IMR-90 (cell line): ENCODE measurements around the gene HOXB8.

Source experiments
- BHLHE40 ChIP-seq: fragments of 150-350 bp; IDR thresholded peaks from 2 replicates; pipeline ENCODE4 v1.6.1; 2016; ENCODE audit warnings: mild to moderate bottlenecking, low read depth, low read length
- CEBPB ChIP-seq: IDR thresholded peaks from 2 replicates; pipeline ENCODE4 v1.6.1; 2012; ENCODE audit warnings: low read depth, low read length, improper control_type of control experiment
- CHD1 ChIP-seq: IDR thresholded peaks from 2 replicates; pipeline ENCODE4 v1.6.1; 2012; ENCODE audit warnings: low read depth, low read length, improper control_type of control experiment
- FOS ChIP-seq: fragments of 150-350 bp; IDR thresholded peaks from 2 replicates; pipeline ENCODE4 v1.6.1; 2016; ENCODE audit warnings: low read depth, low read length
- MAFK ChIP-seq: IDR thresholded peaks from 2 replicates; pipeline ENCODE4 v1.6.1; 2012; ENCODE audit warnings: low read depth, low read length, improper control_type of control experiment
- MAZ ChIP-seq: IDR thresholded peaks from 2 replicates; pipeline ENCODE4 v1.6.1; 2012; ENCODE audit warnings: low read depth, mild to moderate bottlenecking, low read length, improper control_type of control experiment, moderate library complexity, borderline replicate concordance
- MXI1 ChIP-seq: IDR thresholded peaks from 2 replicates; pipeline ENCODE4 v1.6.1; 2012; ENCODE audit warnings: low read depth, mild to moderate bottlenecking, low read length, moderate library complexity, borderline replicate concordance
- NFE2L2 ChIP-seq: fragments of 150-350 bp; IDR thresholded peaks from 2 replicates; pipeline ENCODE4 v1.6.1; 2016; ENCODE audit warnings: low read depth, mild to moderate bottlenecking, low read length
- POLR2A ChIP-seq: IDR thresholded peaks from 2 replicates; pipeline ENCODE4 v1.6.1; 2012; ENCODE audit warnings: mild to moderate bottlenecking, low read depth, low read length
- RAD21 ChIP-seq: IDR thresholded peaks from 2 replicates; pipeline ENCODE4 v1.6.1; 2012; ENCODE audit warnings: low read length, improper control_type of control experiment
- RCOR1 ChIP-seq: IDR thresholded peaks from 2 replicates; pipeline ENCODE4 v1.6.1; 2012; ENCODE audit warnings: mild to moderate bottlenecking, low read length, improper control_type of control experiment; ENCODE audit not compliant: insufficient replicate concordance
- SMC3 ChIP-seq: fragments of 150-350 bp; IDR thresholded peaks from 2 replicates; pipeline ENCODE4 v1.6.1; 2016; ENCODE audit warnings: low read depth, mild to moderate bottlenecking, antibody characterized with exemption, low read length, moderate library complexity
- USF2 ChIP-seq: fragments of 150-350 bp; IDR thresholded peaks from 2 replicates; pipeline ENCODE4 v1.6.1; 2017; ENCODE audit warnings: mild to moderate bottlenecking, antibody characterized with exemption, low read length, low read depth
- TF ChIP-seq, protein P1 (sequence below): conservative IDR thresholded peaks from 2 replicates; pipeline ENCODE4 v1.5.1; 2012; ENCODE audit warnings: mild to moderate bottlenecking, low read depth, low read length, improper control_type of control experiment

GRCh38 chr17:48567646-48568354 is 47.3 kb downstream of the HOXB8 start:
- TF ChIP-seq, protein P1, sequence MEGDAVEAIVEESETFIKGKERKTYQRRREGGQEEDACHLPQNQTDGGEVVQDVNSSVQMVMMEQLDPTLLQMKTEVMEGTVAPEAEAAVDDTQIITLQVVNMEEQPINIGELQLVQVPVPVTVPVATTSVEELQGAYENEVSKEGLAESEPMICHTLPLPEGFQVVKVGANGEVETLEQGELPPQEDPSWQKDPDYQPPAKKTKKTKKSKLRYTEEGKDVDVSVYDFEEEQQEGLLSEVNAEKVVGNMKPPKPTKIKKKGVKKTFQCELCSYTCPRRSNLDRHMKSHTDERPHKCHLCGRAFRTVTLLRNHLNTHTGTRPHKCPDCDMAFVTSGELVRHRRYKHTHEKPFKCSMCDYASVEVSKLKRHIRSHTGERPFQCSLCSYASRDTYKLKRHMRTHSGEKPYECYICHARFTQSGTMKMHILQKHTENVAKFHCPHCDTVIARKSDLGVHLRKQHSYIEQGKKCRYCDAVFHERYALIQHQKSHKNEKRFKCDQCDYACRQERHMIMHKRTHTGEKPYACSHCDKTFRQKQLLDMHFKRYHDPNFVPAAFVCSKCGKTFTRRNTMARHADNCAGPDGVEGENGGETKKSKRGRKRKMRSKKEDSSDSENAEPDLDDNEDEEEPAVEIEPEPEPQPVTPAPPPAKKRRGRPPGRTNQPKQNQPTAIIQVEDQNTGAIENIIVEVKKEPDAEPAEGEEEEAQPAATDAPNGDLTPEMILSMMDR = no peak
- no peak for TF ChIP-seq RCOR1
- TF ChIP-seq SMC3 = no peak
- no peak for TF ChIP-seq MAZ
- no peak for TF ChIP-seq CEBPB
- no peak for TF ChIP-seq USF2
- TF ChIP-seq POLR2A = no peak
- no peak for TF ChIP-seq NFE2L2
- TF ChIP-seq MXI1 = no peak
- no peak for TF ChIP-seq CHD1
- TF ChIP-seq MAFK = no peak
- TF ChIP-seq FOS = no peak
- TF ChIP-seq RAD21 = no peak
- TF ChIP-seq BHLHE40 = no peak
